Stimulated activated CD4-positive, alpha-beta T cell treated with anti-CD3 and anti-CD28 coated beads, TNF-alpha, amount 100 ng/mL, for 24 hours (primary cell): Measurements from ENCODE around the gene FAF2.
"Not testable (repeated sequence)": the region's sequence is repeated elsewhere in the genome, so short reads cannot be mapped to it uniquely, and the experiment has no call there.

ENCODE experiments used
- DNase-seq, 3 experiments: peaks; one replicate each; pipeline ENCODE4 v3.0.0-alpha.2; 2020; ENCODE audit warnings: low read depth in 3 of 3

The FAF2 gene

DNA sequence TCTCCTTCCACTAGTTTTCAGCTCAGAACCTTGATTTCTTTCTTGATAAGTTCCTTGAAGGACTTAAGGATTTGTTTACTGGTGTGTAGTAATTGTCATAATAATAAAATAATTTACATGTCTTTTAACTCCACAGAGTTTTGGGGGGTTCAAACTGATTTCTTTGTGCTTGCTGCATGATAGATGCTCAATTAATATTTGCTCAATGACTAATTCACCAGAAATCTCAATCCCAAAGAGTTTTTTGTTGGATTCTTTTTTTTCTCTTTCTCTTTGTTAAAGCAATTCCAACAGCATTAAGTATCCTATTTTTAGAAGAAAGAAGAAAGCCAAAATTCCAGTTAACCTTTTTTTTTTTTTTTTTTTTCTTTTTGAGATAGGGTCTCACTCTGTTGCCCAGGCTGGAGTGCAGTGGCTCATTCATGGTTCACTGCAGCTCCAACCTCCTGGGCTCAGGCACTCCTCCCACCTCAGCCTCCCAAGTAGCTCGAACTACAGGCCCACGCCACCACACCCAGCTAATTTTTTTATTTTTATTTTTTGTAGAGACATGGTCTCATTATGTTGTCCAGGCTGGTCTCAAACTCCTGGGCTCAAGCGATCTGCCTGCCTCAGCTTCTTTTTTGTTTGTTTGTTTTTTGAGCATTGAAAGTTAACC, 10.8 kb downstream of the FAF2 start:
- no peak for DNase-seq

DNA sequence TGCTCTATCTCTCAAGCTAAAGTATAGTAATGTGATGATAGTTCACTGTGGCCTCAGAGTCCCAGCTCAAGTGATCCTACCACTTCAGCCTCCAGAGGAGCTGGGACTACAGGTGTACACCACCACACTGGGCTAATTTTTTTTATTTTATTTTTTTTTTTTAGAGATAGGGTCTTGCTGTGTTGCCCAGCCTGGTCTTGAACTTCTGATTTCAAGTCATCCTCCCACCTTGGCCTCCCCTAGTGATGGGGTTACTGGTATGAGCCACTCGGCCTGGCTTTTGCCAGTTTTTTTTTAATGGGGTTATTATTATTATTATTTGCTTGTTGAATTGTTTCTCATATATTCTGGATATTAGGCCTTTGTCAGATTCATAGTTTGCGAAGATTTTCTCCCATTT, 13.2 kb downstream of the FAF2 start:
- no peak for DNase-seq

DNA sequence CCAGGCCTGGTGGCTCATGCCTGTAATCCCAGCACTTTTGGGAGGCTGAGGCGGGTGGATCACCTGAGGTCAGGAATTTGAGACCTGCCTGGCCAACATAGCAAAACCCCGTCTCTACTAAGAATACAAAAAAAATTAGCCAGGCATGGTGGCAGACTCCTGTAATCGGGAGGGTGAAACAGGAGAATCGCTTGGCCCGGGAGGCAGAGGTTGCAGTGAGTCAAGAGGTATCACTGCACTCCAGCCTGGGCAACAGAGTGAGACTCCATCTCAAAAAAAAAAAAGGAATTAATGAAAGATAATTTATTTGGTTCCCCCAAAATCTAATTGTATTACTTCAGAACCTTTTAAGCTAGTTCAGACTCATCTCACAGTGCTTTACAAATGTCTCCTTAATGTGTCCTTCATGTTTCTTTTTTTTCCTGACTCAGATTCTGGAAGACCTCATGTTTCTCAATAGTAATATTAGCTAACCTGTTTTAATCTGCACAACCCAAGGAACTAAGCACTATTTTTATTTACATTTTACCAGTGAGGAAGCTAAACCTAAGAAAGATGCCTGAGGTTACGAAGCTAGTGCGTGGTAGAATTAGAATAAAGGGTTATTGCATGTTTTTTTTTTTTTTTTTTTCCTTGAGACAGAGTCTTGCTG, 15.1 kb downstream of the FAF2 start:
- DNase-seq, result no peak

DNA sequence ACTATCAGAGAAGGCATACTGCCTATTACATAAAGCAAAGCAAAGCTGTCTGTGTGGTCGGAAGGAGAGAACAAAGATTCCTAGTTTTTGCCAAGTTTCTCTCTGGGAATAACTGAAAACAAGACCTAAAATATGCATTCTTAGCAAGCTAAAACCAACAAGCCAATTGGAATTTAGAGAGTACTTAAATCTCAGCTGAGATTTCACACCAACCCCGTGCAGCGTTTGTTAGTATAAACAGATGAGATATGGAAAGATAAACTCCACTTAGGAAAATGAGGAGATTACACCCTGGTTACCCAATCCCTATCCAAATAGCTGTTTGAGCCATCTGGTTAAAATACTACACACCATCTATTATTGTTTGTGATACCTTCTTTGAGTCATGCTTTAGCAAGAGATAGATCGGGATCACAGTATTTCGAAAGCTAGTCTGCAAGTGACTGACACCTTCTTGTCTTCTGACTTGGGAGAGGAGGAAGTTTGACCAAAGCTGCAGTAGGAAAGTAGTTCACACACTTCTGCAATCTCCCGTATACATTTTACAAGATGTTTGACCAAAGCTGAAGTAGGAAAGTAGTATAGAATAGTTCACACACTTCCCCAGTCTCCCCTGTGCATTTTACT, 18.2 kb downstream of the FAF2 start:
- no peak for DNase-seq

DNA sequence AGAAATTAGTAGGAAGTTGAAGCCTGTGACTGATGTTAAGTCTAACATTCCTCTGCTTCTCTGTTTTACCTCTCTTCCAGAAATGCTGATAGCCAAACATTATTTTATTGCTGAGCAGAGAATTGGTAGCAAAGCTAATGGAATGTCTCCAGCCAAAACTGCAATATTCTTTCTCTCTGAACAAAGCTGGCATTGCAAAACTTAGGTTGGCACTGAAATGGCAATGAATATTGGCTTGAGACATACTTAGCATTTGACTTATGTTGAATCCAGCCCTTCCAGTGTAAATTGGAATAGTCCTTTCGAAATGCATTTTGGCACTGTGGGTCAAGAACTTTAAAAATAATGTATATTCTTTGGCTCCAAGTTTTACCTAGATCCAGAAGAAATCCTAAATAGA, 21.1 kb downstream of the FAF2 start:
- DNase-seq, result no peak

DNA sequence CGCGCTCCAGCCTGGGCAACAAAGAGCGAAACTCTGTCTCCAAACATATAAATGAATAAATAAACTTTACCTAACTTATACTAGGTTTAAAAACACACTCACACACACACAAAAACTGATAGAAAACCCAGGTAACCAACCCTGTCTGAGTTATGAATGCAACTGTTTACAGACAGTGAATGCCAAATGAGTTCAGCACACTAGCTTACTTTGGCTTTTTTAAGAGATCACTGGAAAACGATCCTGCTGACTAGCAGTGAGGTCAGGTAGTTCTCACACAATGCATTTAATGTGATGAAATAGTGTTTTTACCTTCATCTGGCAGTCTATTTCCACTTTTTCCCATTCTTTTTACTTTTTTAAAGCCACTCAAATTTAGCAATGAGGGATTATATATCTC, 22.4 kb downstream of the FAF2 start:
- no peak for DNase-seq

DNA sequence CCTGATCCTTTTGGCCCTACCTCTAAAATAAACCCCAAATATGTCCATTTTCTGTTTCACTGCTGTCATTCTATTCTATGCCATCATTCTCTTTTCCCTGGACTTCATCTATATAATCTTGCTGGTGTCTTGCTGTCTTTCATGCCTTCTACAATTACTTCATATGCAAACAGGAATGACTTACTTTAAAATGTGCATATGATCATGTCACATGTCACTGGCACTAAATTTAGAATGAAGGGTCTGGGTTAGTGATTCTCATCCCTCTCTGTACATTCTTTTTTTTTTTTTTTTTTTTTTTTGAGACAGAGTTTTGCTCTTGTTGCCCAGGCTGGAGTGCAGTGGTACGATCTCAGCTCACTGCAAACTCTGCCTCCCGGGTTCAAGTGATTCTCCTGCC, 22.9 kb downstream of the FAF2 start:
- no peak for DNase-seq

DNA sequence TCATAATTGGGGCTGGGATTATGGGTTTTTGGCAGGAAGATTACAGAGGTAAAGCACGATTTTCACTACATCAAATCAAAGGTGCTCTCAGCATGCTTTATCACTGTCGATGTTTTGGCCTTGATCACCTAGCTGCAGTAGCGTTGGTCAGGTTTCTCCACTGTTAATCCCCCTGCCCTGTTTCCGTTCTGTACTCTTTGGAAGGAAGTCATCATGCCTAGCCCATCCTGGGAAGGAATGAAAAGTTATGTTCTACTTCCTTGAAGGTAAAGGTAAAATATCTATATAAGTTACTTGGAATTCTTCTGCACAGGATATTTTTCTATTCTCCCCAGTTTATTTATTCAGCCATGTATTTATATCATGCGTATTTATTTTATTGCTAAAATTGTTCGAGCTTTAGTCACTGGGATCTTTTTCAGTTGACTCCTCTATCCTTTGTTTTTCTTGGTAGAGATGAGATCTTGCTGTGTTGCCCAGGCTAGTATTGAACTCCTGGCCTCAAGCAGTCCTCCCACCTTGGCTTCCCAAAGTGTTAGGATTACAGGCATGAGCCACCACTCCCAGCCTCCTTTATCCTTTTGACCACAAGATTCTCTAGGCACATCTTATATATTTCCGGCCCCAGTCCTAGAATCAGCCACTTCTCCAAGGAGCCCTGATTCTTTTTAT, 25.3 kb downstream of the FAF2 start:
- DNase-seq, result no peak

DNA sequence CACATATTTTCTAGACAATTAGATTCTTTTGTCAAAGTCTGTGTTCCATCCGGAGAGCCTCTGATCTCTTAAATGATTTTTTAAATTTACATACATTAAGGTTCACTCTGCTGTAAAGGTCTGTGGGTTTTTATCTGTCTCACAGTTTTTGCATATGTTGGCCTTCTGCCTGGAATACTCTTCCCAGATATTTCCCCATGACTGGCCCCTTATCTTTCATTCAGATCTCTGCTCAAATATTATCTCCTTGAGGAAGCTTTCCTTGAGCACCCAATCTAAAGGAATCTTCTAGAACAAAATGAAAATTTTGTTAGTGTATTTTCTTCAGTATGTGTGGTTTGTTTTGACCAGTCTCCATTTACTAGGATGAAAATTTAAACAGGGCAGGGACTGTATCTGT, 26.3 kb downstream of the FAF2 start:
- DNase-seq, result no peak

DNA sequence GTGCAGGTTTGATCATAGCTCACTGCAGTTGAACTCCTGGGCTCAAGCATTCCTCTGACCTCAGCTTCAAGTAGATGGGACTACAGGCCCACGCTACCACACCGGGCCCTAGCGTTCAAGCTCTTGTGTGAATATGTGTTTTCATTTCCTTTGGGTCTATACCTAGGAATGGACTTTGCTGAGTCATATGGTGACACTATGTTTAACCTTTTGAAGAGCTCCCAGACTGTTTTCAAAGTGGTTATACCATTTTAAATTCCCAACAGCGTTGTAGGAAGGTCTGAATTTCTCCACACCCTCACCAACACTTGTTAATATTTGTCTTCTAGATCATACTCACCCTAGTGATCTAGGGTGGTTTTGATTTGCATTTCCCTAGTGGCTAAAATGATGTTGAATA, 33.5 kb downstream of the FAF2 start:
- DNase-seq, result no peak

DNA sequence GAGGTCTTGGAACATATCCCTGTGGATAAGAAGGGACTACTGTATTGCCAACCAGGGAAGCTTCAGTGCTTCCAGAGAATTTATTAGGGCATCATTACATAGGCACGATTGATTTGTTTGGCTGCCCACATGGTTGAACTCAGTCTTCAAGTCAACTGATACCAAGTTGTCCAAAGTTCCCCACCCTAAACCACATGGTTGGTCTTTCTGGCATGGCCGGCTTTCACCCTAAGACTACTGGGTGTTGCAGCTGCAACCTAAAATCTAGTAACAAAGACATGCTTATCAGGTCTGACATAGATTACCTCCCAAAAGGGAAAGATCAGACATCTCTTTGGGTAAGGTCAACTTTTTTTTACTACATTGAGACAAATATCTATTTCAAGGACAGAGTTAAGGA, 37.0 kb downstream of the FAF2 start:
- no peak for DNase-seq

DNA sequence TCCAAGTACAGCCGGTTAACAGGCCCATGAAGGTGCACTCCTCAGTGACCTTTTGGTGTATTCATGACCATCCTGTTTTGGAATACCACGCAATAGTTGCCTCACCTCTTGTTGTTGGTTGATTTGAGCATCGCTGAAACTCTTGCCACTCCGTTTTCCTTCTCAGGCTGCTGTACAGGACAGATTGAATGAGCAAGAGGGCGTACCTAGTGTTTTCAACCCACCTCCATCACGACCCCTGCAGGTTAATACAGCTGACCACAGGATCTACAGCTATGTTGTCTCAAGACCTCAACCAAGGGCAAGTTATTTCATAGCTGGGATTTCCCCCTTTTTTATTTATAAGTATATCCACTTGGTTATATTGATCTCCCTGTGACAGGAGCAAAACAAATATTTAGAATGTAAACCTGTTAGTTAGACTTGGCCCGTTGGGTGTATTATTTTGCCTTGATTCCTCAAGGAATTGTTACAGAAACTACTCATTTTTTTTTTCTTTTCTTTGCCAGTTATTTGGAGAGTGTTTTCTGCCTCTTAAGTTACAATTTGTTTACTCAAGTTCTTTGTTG, 38.1 kb downstream of the FAF2 start:
- DNase-seq, result no peak

DNA sequence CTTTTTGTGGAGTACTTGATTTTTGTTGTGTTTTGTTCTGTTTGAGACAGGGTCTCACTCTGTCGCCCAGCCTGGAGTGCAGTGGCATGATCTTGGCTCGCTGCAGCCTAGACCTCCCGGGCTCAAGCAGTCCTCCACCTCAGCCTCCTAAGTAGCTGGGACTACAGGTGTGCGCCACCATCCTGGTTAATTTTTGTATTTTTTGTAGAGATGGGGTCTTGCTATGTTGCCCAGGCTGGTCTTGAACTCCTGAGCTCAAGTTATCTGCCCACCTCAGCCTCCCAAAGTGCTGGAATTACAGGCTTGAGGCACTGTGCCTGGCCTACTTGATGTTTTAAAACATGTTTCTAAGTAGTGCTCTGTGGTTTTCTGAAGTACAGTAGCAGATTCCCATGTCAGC, 39.0 kb downstream of the FAF2 start:
- DNase-seq, result not testable (repeated sequence)

DNA sequence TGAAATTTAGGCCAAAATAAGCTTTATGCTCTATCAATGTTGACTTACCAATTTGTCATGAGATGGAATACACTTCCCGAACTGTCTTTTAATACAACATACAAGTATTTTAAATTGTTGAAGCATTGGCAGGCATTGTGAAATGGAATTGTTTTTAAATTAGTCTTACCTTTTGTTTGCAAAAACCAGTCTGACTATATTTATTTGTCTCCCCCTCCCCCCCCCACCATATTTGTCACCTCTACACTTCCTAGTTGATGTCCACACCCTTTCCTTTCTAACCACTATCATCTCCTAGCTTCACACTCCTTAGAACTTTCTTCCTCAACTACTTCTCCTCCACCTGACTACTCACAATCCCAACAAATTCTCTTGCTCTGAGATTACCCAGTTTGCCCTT, 40.9 kb downstream of the FAF2 start:
- DNase-seq, result no peak

DNA sequence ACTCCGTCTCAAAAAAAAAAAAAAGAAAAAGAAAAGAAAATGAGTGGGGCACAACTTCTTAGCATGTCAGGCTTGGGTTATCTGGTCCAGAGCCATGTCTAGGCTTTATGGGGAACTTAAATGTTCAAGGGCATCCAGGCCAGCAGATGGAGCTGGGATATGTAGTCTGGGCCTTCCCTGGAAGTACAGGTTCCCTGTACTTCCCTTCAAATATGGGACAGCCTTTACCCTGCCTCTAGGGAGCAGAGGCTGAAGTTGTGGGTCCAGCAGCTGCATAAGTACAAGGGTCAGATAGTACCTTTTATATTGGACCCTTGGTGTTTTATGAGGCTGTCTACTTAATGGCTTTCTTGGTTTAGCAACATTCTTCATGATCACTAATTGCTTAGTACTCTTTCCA, 42.1 kb downstream of the FAF2 start:
- DNase-seq, result no peak

DNA sequence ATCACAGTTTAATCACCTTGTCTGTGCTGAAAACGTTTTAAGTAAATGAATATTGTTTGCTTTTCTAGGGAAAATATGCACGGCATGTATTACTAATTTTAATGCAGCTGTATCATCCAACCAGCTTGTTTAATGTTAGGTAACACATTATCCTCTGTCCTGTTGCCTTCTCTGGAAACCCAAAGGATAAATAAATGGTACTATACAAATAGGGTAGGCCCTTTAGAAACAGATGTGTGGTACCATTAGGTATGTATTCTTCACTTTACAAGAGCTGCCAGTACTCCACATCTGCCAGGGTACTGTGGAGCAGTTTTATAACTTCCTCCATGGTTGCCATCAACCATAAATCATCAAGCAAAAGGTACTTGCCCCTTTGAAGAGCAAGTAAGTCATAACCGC, 42.9 kb downstream of the FAF2 start:
- no peak for DNase-seq

DNA sequence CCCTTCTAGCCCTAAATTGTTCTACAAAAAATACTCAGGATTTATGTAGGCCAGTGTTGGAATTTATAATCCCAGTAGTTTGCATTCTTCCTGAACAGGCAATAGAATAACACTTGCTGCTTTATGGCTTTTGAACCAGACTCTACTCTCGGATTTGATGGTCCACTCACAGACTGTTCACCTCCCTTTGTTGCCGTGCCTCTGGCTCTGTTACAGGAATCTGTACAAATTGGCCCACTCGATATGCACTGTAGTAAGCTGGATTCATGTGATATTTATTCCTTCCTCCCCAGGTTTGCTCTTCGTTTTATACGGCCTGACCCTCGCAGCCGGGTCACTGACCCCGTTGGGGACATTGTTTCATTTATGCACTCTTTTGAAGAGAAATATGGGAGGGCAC, 43.7 kb downstream of the FAF2 start:
- DNase-seq, result no peak

DNA sequence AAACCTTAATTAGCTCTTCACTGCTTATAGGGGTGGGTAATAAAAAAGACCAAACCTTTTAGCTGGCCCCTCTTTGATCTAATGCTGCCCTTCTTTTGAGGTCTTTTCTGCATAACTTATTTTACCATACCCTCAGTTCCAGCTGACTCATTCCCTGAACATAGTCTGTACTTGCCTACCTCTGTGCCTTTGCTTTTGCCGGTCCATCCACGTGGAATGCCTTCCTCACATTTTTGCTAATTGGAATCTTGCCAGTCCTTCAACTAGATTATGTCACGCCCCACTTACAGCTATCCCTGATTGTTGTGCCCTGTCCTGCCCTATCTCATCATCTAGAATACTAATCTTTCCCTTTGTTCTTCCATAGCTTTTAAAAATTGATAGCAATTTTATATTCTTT, 44.2 kb downstream of the FAF2 start:
- no peak for DNase-seq

DNA sequence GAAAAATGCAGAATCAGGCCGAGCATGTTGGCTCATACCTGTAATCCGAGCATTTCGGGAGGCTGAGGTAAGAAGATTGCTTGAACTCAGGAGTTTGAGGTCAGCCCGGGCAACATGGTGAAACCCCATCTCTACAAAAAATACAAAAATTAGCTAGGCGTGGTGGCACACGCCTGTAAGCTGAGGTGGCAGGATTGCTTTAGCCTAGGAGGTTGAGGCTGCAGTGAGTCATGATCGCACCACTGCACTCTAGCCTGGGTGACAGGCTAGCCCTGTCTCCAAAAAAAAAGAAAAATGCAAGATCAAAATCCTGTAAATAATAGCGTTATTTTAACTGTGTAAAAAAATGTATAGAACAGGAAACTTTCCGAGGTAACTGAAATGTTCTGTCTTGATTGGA, 49.7 kb downstream of the FAF2 start:
- DNase-seq, result no peak

DNA sequence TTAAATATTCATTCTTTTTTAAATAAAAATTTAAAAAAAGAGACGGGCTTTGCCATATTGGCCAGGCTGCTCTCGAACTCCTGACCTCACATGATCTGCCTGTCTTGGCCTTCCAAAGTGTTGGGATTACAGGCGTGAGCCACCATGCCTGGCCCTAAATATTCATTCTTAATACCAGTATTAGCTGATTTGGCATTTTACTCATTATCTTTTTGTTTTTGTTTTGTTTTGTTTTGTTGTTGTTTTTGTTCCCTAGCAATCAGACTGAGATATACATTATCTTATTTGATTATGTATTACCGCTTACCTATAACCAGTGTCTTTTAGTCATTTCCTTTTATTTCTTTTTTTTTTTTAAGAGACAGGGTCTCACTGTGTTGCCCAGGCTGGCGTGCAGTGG, 51.1 kb downstream of the FAF2 start:
- no peak for DNase-seq

DNA sequence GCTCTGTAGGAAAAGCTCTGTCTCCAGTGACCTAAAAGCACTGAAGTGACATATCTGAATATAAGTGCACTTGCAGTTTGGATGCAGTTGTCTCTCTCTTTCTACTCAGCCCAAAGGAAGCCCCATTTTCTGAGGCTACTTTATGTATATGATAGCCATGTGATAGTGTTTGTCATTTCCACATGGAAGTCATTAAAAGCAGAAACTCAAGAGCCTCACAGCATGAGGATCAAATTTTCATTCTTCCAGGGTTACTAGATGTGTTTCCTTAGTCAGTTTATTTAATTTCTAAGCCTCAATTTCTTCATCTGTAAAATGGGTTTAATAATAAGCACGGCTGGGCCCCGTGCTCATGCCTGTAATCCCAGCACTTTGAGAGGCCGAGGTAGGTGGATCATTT, 52.3 kb downstream of the FAF2 start:
- no peak for DNase-seq

DNA sequence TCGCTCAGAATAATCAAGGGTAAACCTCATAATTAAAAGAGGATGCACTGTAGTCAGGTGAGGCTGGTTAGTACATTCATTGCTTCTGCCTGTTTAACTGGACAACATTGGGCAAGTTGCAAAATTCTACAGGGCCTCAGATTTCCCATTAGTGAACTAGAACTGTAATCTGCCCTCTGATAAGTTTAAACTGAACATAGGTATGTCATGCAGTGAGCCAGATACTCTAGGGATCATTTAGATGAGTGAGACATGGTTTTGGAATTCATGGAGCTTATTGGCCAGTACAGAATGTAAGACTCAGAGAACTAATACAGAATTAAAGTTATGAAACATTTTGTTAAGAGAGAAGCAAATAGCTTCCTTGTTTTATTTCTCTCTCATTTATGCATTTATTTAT, 53.1 kb downstream of the FAF2 start:
- DNase-seq, result no peak

DNA sequence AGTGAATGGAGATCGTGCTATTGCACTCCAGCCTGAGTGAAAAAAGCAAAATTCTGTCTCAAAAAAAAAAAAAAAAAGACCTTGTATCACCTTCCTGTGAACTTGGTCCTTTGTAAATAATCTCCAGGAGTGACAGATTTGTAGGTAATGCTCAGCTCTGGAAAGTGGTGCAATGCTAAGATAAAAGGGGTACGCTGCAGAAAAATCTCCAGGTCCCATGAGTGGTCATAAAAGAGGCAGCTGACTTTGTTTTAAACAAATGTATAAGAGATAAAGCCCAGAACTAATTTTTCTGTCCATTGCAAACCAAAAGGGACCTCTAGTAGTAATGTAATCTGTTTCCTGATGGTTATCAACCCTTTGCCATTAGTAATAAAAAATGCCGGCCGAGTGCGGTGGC, 55.3 kb downstream of the FAF2 start:
- no peak for DNase-seq
